Measurements from ENCODE around the gene KLHL17. TPM values are rescaled to one million over a fixed set of nuclear protein-coding genes. Genes with fewer than 3 reads are reported as not detected.

KLHL17 gene
- total RNA-seq, 1 experiment from 2014 or later: 32.1 TPM

DNA sequence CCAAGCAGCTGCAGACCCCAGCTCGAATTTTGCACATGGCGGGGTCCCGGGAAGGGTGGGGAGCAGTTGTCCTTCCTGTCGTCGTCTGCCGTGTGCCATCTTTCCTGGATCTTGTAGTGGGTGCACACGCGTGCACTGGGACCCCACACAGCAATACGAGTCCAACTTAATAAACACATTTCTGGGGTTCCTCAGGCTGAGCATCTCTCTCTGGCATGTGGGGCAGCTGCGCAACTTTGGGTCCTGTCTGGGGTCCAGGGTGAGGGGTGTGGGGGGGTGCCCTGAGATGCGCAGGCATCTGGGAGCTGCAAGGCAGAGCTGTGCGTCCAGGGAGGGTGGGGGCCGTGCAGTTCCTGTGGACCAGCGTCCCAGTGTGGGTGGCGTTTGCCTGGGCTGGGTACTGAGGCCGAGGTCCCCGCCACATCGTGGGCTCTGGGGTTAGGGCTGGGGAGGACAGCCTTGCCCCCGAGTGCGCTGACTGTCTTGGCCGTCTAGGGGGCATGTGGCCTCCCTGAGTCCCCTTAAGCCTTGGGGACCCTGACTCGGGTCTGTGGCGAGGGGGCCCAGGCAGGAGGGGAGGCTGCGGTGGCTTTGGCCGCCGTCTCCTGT, 5.2 kb downstream of the KLHL17 start:
- H3K36me3 ChIP-seq (ENCODE audit: low read depth, low read length): no peaks in the 10 kb centered on the region
- H3K27me3 ChIP-seq (ENCODE audit: low read length): no peaks in the 10 kb centered on the region
- ChIA-PET CTCF (no interaction called here), POLR2A (ENCODE audit: unreplicated experiment) (no interaction called here)
- no peaks in the 10 kb centered on the region for H4K20me1 ChIP-seq (ENCODE audit: low read length)
- ATAC-seq (peak; percentile 1), DNase-seq (no peak)
- H3K9me3 ChIP-seq (ENCODE audit: low read length): no peaks in the 10 kb centered on the region
- H3K4me2 ChIP-seq (ENCODE audit: low read length): peak overlapping the region; percentile 98
- H3K9ac ChIP-seq (ENCODE audit: low read length): peak overlapping the region; percentile 99
- H3K27ac ChIP-seq (ENCODE audit: low read length): peak overlapping the region; percentile 99
- H3K79me2 ChIP-seq (ENCODE audit: low read length): peaks cover 15% of the 10 kb centered on the region
- intact Hi-C loops (cut with micrococcal nuclease): no loop called here
- H2AFZ ChIP-seq (ENCODE audit: low read length): no peak overlapping the region
- no peak for TF ChIP-seq EZH2 (IDR thresholded peaks at IDR 0.05; ENCODE audit: low read length, unreplicated experiment)
- no peak for TF ChIP-seq CTCF (conservative IDR thresholded peaks at IDR 0.05; ENCODE audit: low read depth, low read length)
- TF ChIP-seq EZH2phosphoT487 (IDR thresholded peaks at IDR 0.05; ENCODE audit: borderline replicate concordance, low read length): no peak
- no peaks in the 10 kb centered on the region for H3K9me2 ChIP-seq (replicated peaks; ENCODE audit: low read length)
- H3K4me3 ChIP-seq (ENCODE audit: low read length): peak overlapping the region; percentile 79
- no TSS peak for BruUV-seq (replicated peaks)
- H3K4me1 ChIP-seq (ENCODE audit: insufficient read depth, low read length): peaks cover 29% of the 10 kb centered on the region
- H3F3A ChIP-seq (ENCODE audit: low read length, unreplicated experiment): no peaks in the 10 kb centered on the region

- H3K4me3 ChIP-seq (ENCODE audit: low read length): peak within 1 kb of the TSS; percentile 79
- H3K4me1 ChIP-seq (ENCODE audit: insufficient read depth, low read length): peaks cover 28% of the 10 kb centered on the region
- peak within 1 kb of the TSS; percentile 99 for H3K27ac ChIP-seq (ENCODE audit: low read length)
- ATAC-seq: peak; percentile 86
- peak; percentile 80 for DNase-seq
- peaks cover 15% of the 10 kb centered on the region for H3K79me2 ChIP-seq (ENCODE audit: low read length)
- BruUV-seq (replicated peaks): TSS peak; percentile 80
- peak within 1 kb of the TSS; percentile 98 for H3K4me2 ChIP-seq (ENCODE audit: low read length)
- H4K20me1 ChIP-seq (ENCODE audit: low read length): no peaks in the 10 kb centered on the region
- CTCF ChIA-PET: interaction anchor here (0.5 to 1.1 kb wide), 5 partner anchors 10 to 98 kb away, joined by 3 to 14 read pairs (median 4); no protein-coding TSS in a partner anchor
- no peaks in the 10 kb centered on the region for H3K27me3 ChIP-seq (ENCODE audit: low read length)
- no peak for TF ChIP-seq EZH2phosphoT487 (IDR thresholded peaks at IDR 0.05; ENCODE audit: borderline replicate concordance, low read length)
- TF ChIP-seq CTCF (conservative IDR thresholded peaks at IDR 0.05; ENCODE audit: low read depth, low read length): no peak
- TF ChIP-seq EZH2 (IDR thresholded peaks at IDR 0.05; ENCODE audit: low read length, unreplicated experiment): no peak
- H3K36me3 ChIP-seq (ENCODE audit: low read depth, low read length): no peaks in the 10 kb centered on the region
- no peaks in the 10 kb centered on the region for H3K9me2 ChIP-seq (replicated peaks; ENCODE audit: low read length)
- no peaks in the 10 kb centered on the region for H3K9me3 ChIP-seq (ENCODE audit: low read length)
- intact Hi-C loops (cut with micrococcal nuclease): no loop called here
- H2AFZ ChIP-seq (ENCODE audit: low read length): peak within 1 kb of the TSS; percentile 43
- peak within 1 kb of the TSS; percentile 99 for H3K9ac ChIP-seq (ENCODE audit: low read length)
- POLR2A ChIA-PET (ENCODE audit: unreplicated experiment): interaction anchor here (0.6 to 1.0 kb wide), 4 partner anchors 7 to 271 kb away, joined by 3 to 6 read pairs (median 5); partner anchors contain the start of gene NOC2L
- no peaks in the 10 kb centered on the region for H3F3A ChIP-seq (ENCODE audit: low read length, unreplicated experiment)
Observed at GRCh38 chr1:966135-966703, 5.8 kb downstream of the KLHL17 start, which contains the start of gene PLEKHN1. Gene PLEKHN1, plus strand, starts transcription at chr1:966482. Its CDS starts 50 bp downstream, at chr1:966532.

Data from PC-3 (cell line).